A549 treated with ZK216348 at 1 μM for 4 hours (cell line): ENCODE results near the gene OR9Q2. TPM values are rescaled to one million over a fixed set of nuclear protein-coding genes. Genes with fewer than 3 reads are reported as not detected.

Experiments used
- total RNA-seq: library from RNA; stranded (reverse); fragments of 200-300 nt; extraction: Qiagen RNA extraction; gene quantifications from 5 replicates; pipeline ENCODE4 v1.2.3, GENCODE V29; 2022; ENCODE audit warnings: low read depth

Gene OR9Q2, protein sequence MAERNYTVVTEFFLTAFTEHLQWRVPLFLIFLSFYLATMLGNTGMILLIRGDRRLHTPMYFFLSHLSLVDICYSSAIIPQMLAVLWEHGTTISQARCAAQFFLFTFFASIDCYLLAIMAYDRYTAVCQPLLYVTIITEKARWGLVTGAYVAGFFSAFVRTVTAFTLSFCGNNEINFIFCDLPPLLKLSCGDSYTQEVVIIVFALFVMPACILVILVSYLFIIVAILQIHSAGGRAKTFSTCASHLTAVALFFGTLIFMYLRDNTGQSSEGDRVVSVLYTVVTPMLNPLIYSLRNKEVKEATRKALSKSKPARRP
- total RNA-seq = not detected in 5 replicates

GRCh38 chr11:58188770-58189169 lies at the start of gene OR9Q2:
OR9Q2 (plus strand) TSS chr11:58189070; CDS start chr11:58190491, 1,421 bp downstream.

DNA sequence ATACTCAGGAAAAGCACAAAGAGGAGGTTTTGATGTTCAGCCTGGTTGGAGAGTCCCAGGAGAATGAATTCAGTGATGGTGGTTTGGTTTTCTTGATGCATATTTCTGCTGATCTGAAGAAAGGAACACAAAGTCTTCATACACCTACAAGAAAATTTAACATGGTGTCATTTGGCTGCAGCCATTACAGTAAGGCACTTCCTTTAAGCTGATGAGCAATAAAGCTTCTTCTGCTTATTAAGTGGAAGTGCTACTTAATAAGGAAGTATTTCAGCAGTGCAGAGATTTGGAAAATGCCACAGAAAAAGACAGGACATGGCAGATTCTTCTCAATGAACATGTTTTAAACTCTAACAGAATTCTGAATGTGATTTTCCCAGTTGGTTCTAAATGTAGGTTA lies 15.2 kb downstream of the OR9Q2 start, which contains the start of gene OR1S2:
TSS of gene OR1S2 (minus strand) at position 101 of the 400 bp plus-strand sequence. CDS start at position 101, 0 bp downstream.

GRCh38 chr11:58212420-58212819 lies 23.6 kb downstream of the OR9Q2 start, which contains the start of gene OR1S1:
OR1S1 (plus strand) TSS chr11:58212720.

Other genes with a start within 250 kb of the OR9Q2 start
- not detected in 5 replicates for gene OR9Q1, start 165.2 kb upstream of the OR9Q2 start, total RNA-seq
- not detected in 5 replicates for gene OR6Q1, start 158.1 kb upstream of the OR9Q2 start, total RNA-seq
- not detected in 5 replicates for gene OR9I1, start 63.5 kb upstream of the OR9Q2 start, total RNA-seq
- gene OR1S2, start 15.1 kb downstream of the OR9Q2 start, total RNA-seq = not detected in 5 replicates
- not detected in 5 replicates for gene OR1S1, start 23.6 kb downstream of the OR9Q2 start, total RNA-seq
- not detected in 5 replicates for gene OR10Q1, start 39.8 kb downstream of the OR9Q2 start, total RNA-seq
- gene OR10W1, start 79.2 kb downstream of the OR9Q2 start, total RNA-seq = not detected in 5 replicates
- gene OR5B17, start 170.0 kb downstream of the OR9Q2 start, total RNA-seq = not detected in 5 replicates
- gene OR5B3, start 217.8 kb downstream of the OR9Q2 start, total RNA-seq = not detected in 5 replicates
- gene OR5B2, start 239.1 kb downstream of the OR9Q2 start, total RNA-seq = not detected in 5 replicates